ENCODE results near the gene KDM2B. TPM values are rescaled to one million over a fixed set of nuclear protein-coding genes. Genes with fewer than 3 reads are reported as not detected.
A peak's percentile ranks its signal among the peaks of the same experiment; 100 is the strongest.

Gene KDM2B
- total RNA-seq, 1 experiment from 2014 or later: 45.1 TPM

- BruUV-seq (replicated peaks): no TSS peak
Measured at GRCh38 chr12:121575051-121575450, 5.8 kb downstream of the KDM2B start.

GRCh38 chr12:121574025-121574424, 6.8 kb downstream of the KDM2B start:
- DNase-seq: no peak
- H3K4me2 ChIP-seq: no peak overlapping the region
- peaks cover 3% of the 10 kb centered on the region; the same call in 1 of the 2 replicates for H3K79me2 ChIP-seq (ENCODE audit: low read depth)
- CTCF ChIA-PET: no interaction called here
- intact Hi-C loops (cut with micrococcal nuclease; ENCODE audit: unreplicated experiment): no loop called here
- no TSS peak for BruUV-seq (replicated peaks)
- H3K9me2 ChIP-seq (ENCODE audit: insufficient read depth): no peaks in the 10 kb centered on the region
- no peaks in the 10 kb centered on the region for H3K36me3 ChIP-seq (ENCODE audit: low read depth)
- H3K9me3 ChIP-seq (ENCODE audit: insufficient read depth, low read depth): no peaks in the 10 kb centered on the region
- H4K20me1 ChIP-seq (ENCODE audit: insufficient read depth): no peaks in the 10 kb centered on the region
- peaks cover 16% of the 10 kb centered on the region; the same call in 1 of the 2 replicates for H3F3A ChIP-seq (ENCODE audit: insufficient read depth, low read depth)
- H3K27me3 ChIP-seq (ENCODE audit: insufficient read depth, low read depth): no peaks in the 10 kb centered on the region
- H3K27ac ChIP-seq: no peak overlapping the region
- H3K4me3 ChIP-seq: no peak overlapping the region
- peaks cover 35% of the 10 kb centered on the region for H3K4me1 ChIP-seq (replicated peaks; ENCODE audit: insufficient read depth)
- POLR2A ChIA-PET (ENCODE audit: unreplicated experiment): no interaction called here
- H2AFZ ChIP-seq: no peak overlapping the region
- TF ChIP-seq, protein P1, sequence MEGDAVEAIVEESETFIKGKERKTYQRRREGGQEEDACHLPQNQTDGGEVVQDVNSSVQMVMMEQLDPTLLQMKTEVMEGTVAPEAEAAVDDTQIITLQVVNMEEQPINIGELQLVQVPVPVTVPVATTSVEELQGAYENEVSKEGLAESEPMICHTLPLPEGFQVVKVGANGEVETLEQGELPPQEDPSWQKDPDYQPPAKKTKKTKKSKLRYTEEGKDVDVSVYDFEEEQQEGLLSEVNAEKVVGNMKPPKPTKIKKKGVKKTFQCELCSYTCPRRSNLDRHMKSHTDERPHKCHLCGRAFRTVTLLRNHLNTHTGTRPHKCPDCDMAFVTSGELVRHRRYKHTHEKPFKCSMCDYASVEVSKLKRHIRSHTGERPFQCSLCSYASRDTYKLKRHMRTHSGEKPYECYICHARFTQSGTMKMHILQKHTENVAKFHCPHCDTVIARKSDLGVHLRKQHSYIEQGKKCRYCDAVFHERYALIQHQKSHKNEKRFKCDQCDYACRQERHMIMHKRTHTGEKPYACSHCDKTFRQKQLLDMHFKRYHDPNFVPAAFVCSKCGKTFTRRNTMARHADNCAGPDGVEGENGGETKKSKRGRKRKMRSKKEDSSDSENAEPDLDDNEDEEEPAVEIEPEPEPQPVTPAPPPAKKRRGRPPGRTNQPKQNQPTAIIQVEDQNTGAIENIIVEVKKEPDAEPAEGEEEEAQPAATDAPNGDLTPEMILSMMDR (conservative IDR thresholded peaks at IDR 0.05): no peak
- no peak for TF ChIP-seq EZH2 (IDR thresholded peaks at IDR 0.05; ENCODE audit: low read depth)

More at GRCh38 chr12:121575051-121575450, 5.8 kb downstream of the KDM2B start:
- Histone ChIP-seq H3K9me3 (ENCODE audit: insufficient read depth, low read depth) (no peaks in the 10 kb centered on the region), H3K4me2 (peak overlapping the region; percentile 38), H3K27me3 (ENCODE audit: insufficient read depth, low read depth) (no peaks in the 10 kb centered on the region), H4K20me1 (ENCODE audit: insufficient read depth) (no peaks in the 10 kb centered on the region), H2AFZ (no peak overlapping the region), H3K79me2 (ENCODE audit: low read depth) (peaks cover 3% of the 10 kb centered on the region; the same call in 1 of the 2 replicates), H3K4me1 (replicated peaks; ENCODE audit: insufficient read depth) (peaks cover 35% of the 10 kb centered on the region), H3K27ac (no peak overlapping the region), H3K9me2 (ENCODE audit: insufficient read depth) (no peaks in the 10 kb centered on the region), H3F3A (ENCODE audit: insufficient read depth, low read depth) (peaks cover 16% of the 10 kb centered on the region; the same call in 1 of the 2 replicates), H3K4me3 (no peak overlapping the region), H3K36me3 (ENCODE audit: low read depth) (no peaks in the 10 kb centered on the region)
- TF ChIP-seq, protein P1 (conservative IDR thresholded peaks at IDR 0.05): no peak
- TF ChIP-seq EZH2 (IDR thresholded peaks at IDR 0.05; ENCODE audit: low read depth): no peak
- intact Hi-C loops (cut with micrococcal nuclease; ENCODE audit: unreplicated experiment): no loop called here
- CTCF ChIA-PET: interaction anchor here (0.6 kb wide), 1 partner anchor 43 kb away, joined by 3 read pairs; no protein-coding TSS in a partner anchor
- POLR2A ChIA-PET (ENCODE audit: unreplicated experiment): no interaction called here
- DNase-seq: peak in 1 of 2 experiments; percentile 38

DNA sequence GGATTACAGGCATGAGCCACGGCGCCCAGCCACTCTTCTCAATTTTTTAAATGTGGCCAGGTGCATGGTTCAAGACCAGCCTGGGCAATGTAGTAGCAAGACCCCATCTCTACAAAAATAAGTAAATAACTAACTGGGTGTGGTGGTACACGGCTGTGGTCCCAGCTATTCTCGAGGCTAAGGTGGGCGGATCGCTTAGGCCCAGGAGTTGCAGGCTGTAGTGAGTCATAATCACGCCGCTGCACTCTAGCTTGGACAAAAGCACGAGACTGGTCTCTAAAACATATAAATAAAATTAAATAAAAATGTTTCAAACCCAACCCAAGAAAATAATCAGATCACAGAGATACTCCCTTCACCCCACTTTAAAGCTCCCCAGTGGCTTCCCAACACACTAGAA, 8.9 kb downstream of the KDM2B start:
- H3K27ac ChIP-seq: no peak overlapping the region
- H3K27me3 ChIP-seq (ENCODE audit: insufficient read depth, low read depth): no peaks in the 10 kb centered on the region
- no peak for TF ChIP-seq EZH2 (IDR thresholded peaks at IDR 0.05; ENCODE audit: low read depth)
- TF ChIP-seq, protein P1 (conservative IDR thresholded peaks at IDR 0.05): no peak
- no peak overlapping the region for H2AFZ ChIP-seq
- no peak overlapping the region for H3K4me3 ChIP-seq
- H4K20me1 ChIP-seq (ENCODE audit: insufficient read depth): no peaks in the 10 kb centered on the region
- peaks cover 23% of the 10 kb centered on the region for H3K4me1 ChIP-seq (replicated peaks; ENCODE audit: insufficient read depth)
- DNase-seq: no peak
- peaks cover 6% of the 10 kb centered on the region; the same call in 1 of the 2 replicates for H3F3A ChIP-seq (ENCODE audit: insufficient read depth, low read depth)
- no peak overlapping the region for H3K4me2 ChIP-seq
- intact Hi-C loops (cut with micrococcal nuclease; ENCODE audit: unreplicated experiment): no loop called here
- no peaks in the 10 kb centered on the region for H3K9me3 ChIP-seq (ENCODE audit: insufficient read depth, low read depth)
- no peaks in the 10 kb centered on the region for H3K79me2 ChIP-seq (ENCODE audit: low read depth)
- BruUV-seq (replicated peaks): no TSS peak
- ChIA-PET CTCF (interaction anchor here (0.6 kb wide), 1 partner anchor 38 kb away, joined by 9 read pairs; no protein-coding TSS in a partner anchor), POLR2A (ENCODE audit: unreplicated experiment) (interaction anchor here (0.6 kb wide), 1 partner anchor 55 kb away, joined by 21 read pairs; no protein-coding TSS in a partner anchor)
- no peaks in the 10 kb centered on the region for H3K36me3 ChIP-seq (ENCODE audit: low read depth)
- H3K9me2 ChIP-seq (ENCODE audit: insufficient read depth): no peaks in the 10 kb centered on the region
